Measurements from ENCODE around the gene CHAF1A. TPM values are rescaled to one million over a fixed set of nuclear protein-coding genes. Genes with fewer than 3 reads are reported as not detected.

Gene CHAF1A
- total and polyA plus RNA-seq, 4 donors, result 5.2 to 9.3 (median 6.7) TPM

GRCh38 chr19:4409123-4409933 lies 6.9 kb downstream of the CHAF1A start:
- H3K4me3 ChIP-seq (ENCODE audit: low read length in 2 of 2), result no peak overlapping the region
- H3K27me3 ChIP-seq (ENCODE audit: control insufficient read depth in 1 of 2, insufficient read depth in 2 of 2, low read length in 1 of 2), result no peaks in the 10 kb centered on the region
- DNase-seq, result no peak
- no peaks in the 10 kb centered on the region for H3K9me3 ChIP-seq (ENCODE audit: control insufficient read depth, low read length)
- 89 to 90% methylated on average over 23 of the region's 23 CpGs for WGBS, 2 donors
- intact Hi-C loops (cut with DNase I), result no loop called here
- ATAC-seq (ENCODE audit: low FRiP score), result no peak
- H3K4me1 ChIP-seq (ENCODE audit: control insufficient read depth in 1 of 2, insufficient read depth in 2 of 2, low read length in 2 of 2), result no peaks in the 10 kb centered on the region
- no peak overlapping the region for H3K27ac ChIP-seq (ENCODE audit: low read depth in 1 of 2, low read length in 2 of 2)
- no peaks in the 10 kb centered on the region for H3K36me3 ChIP-seq (ENCODE audit: control insufficient read depth in 1 of 2, insufficient read depth in 2 of 2, low read length in 1 of 2)

GRCh38 chr19:4413588-4413987 lies 11.1 kb downstream of the CHAF1A start:
- no peaks in the 10 kb centered on the region for H3K27me3 ChIP-seq (ENCODE audit: control insufficient read depth in 1 of 2, insufficient read depth in 2 of 2, low read length in 1 of 2)
- no peak overlapping the region for H3K4me3 ChIP-seq (ENCODE audit: low read length in 2 of 2)
- no peaks in the 10 kb centered on the region for H3K9me3 ChIP-seq (ENCODE audit: control insufficient read depth, low read length)
- WGBS, 2 donors, result 95 to 96% methylated on average over 3 of the region's 3 CpGs
- H3K4me1 ChIP-seq (ENCODE audit: control insufficient read depth in 1 of 2, insufficient read depth in 2 of 2, low read length in 2 of 2), result no peaks in the 10 kb centered on the region
- ATAC-seq (ENCODE audit: low FRiP score) (no peak), DNase-seq (no peak)
- intact Hi-C loops (cut with DNase I), result no loop called here
- no peaks in the 10 kb centered on the region for H3K36me3 ChIP-seq (ENCODE audit: control insufficient read depth in 1 of 2, insufficient read depth in 2 of 2, low read length in 1 of 2)
- H3K27ac ChIP-seq (ENCODE audit: low read depth in 1 of 2, low read length in 2 of 2), result no peak overlapping the region

- H3K9me3 ChIP-seq (ENCODE audit: control insufficient read depth, low read length), result no peaks in the 10 kb centered on the region
- ATAC-seq (ENCODE audit: low FRiP score) (no peak), DNase-seq (no peak)
- H3K4me1 ChIP-seq (ENCODE audit: control insufficient read depth in 1 of 2, insufficient read depth in 2 of 2, low read length in 2 of 2), result no peaks in the 10 kb centered on the region
- no peak overlapping the region for H3K27ac ChIP-seq (ENCODE audit: low read depth in 1 of 2, low read length in 2 of 2)
- no peak overlapping the region for H3K4me3 ChIP-seq (ENCODE audit: low read length in 2 of 2)
- no peaks in the 10 kb centered on the region for H3K27me3 ChIP-seq (ENCODE audit: control insufficient read depth in 1 of 2, insufficient read depth in 2 of 2, low read length in 1 of 2)
- no peaks in the 10 kb centered on the region for H3K36me3 ChIP-seq (ENCODE audit: control insufficient read depth in 1 of 2, insufficient read depth in 2 of 2, low read length in 1 of 2)
- intact Hi-C loops (cut with DNase I), result no loop called here
- WGBS, 2 donors, result 86 to 89% methylated on average over 7 of the region's 7 CpGs
Measured at GRCh38 chr19:4414144-4414799, 11.8 kb downstream of the CHAF1A start.

GRCh38 chr19:4414800-4415321 lies 12.4 kb downstream of the CHAF1A start:
- intact Hi-C loops (cut with DNase I), result no loop called here
- DNase-seq (no peak), ATAC-seq (ENCODE audit: low FRiP score) (no peak)
- Histone ChIP-seq H3K27ac (ENCODE audit: low read depth in 1 of 2, low read length in 2 of 2) (no peak overlapping the region), H3K9me3 (ENCODE audit: control insufficient read depth, low read length) (no peaks in the 10 kb centered on the region), H3K27me3 (ENCODE audit: control insufficient read depth in 1 of 2, insufficient read depth in 2 of 2, low read length in 1 of 2) (no peaks in the 10 kb centered on the region), H3K4me1 (ENCODE audit: control insufficient read depth in 1 of 2, insufficient read depth in 2 of 2, low read length in 2 of 2) (no peaks in the 10 kb centered on the region), H3K4me3 (ENCODE audit: low read length in 2 of 2) (no peak overlapping the region), H3K36me3 (ENCODE audit: control insufficient read depth in 1 of 2, insufficient read depth in 2 of 2, low read length in 1 of 2) (no peaks in the 10 kb centered on the region)
- 8 to 9% methylated on average over 9 of the region's 9 CpGs for WGBS, 2 donors

- intact Hi-C loops (cut with DNase I), result no loop called here
- H3K4me1 ChIP-seq (ENCODE audit: control insufficient read depth in 1 of 2, insufficient read depth in 2 of 2, low read length in 2 of 2), result no peaks in the 10 kb centered on the region
- ATAC-seq (ENCODE audit: low FRiP score) (no peak), DNase-seq (no peak)
- WGBS, 2 donors, result 6 to 9% methylated on average over 10 of the region's 10 CpGs
- H3K36me3 ChIP-seq (ENCODE audit: control insufficient read depth in 1 of 2, insufficient read depth in 2 of 2, low read length in 1 of 2), result no peaks in the 10 kb centered on the region
- H3K9me3 ChIP-seq (ENCODE audit: control insufficient read depth, low read length), result no peaks in the 10 kb centered on the region
- no peak overlapping the region for H3K27ac ChIP-seq (ENCODE audit: low read depth in 1 of 2, low read length in 2 of 2)
- no peak overlapping the region for H3K4me3 ChIP-seq (ENCODE audit: low read length in 2 of 2)
- no peaks in the 10 kb centered on the region for H3K27me3 ChIP-seq (ENCODE audit: control insufficient read depth in 1 of 2, insufficient read depth in 2 of 2, low read length in 1 of 2)
Measured at GRCh38 chr19:4415352-4415751, 12.9 kb downstream of the CHAF1A start.

GRCh38 chr19:4416268-4416667 lies 13.8 kb downstream of the CHAF1A start:
- H3K9me3 ChIP-seq (ENCODE audit: control insufficient read depth, low read length), result no peaks in the 10 kb centered on the region
- no peaks in the 10 kb centered on the region for H3K27me3 ChIP-seq (ENCODE audit: control insufficient read depth in 1 of 2, insufficient read depth in 2 of 2, low read length in 1 of 2)
- H3K36me3 ChIP-seq (ENCODE audit: control insufficient read depth in 1 of 2, insufficient read depth in 2 of 2, low read length in 1 of 2), result no peaks in the 10 kb centered on the region
- ATAC-seq (ENCODE audit: low FRiP score) (no peak), DNase-seq (no peak)
- H3K4me1 ChIP-seq (ENCODE audit: control insufficient read depth in 1 of 2, insufficient read depth in 2 of 2, low read length in 2 of 2), result no peaks in the 10 kb centered on the region
- H3K4me3 ChIP-seq (ENCODE audit: low read length in 2 of 2), result no peak overlapping the region
- intact Hi-C loops (cut with DNase I), result no loop called here
- H3K27ac ChIP-seq (ENCODE audit: low read depth in 1 of 2, low read length in 2 of 2), result no peak overlapping the region
- 92 to 94% methylated on average over 9 of the region's 9 CpGs for WGBS, 2 donors

GRCh38 chr19:4423416-4424126 lies 21.1 kb downstream of the CHAF1A start:
- 95 to 96% methylated on average over 16 of the region's 16 CpGs for WGBS, 2 donors
- intact Hi-C loops (cut with DNase I), result no loop called here
- no peak overlapping the region for H3K27ac ChIP-seq (ENCODE audit: low read depth in 1 of 2, low read length in 2 of 2)
- no peak for DNase-seq
- no peak for ATAC-seq (ENCODE audit: low FRiP score)
- no peaks in the 10 kb centered on the region for H3K4me1 ChIP-seq (ENCODE audit: control insufficient read depth in 1 of 2, insufficient read depth in 2 of 2, low read length in 2 of 2)
- no peak overlapping the region for H3K4me3 ChIP-seq (ENCODE audit: low read length in 2 of 2)
- H3K36me3 ChIP-seq (ENCODE audit: control insufficient read depth in 1 of 2, insufficient read depth in 2 of 2, low read length in 1 of 2), result no peaks in the 10 kb centered on the region
- H3K27me3 ChIP-seq (ENCODE audit: control insufficient read depth in 1 of 2, insufficient read depth in 2 of 2, low read length in 1 of 2), result no peaks in the 10 kb centered on the region
- no peaks in the 10 kb centered on the region for H3K9me3 ChIP-seq (ENCODE audit: control insufficient read depth, low read length)

- ATAC-seq (ENCODE audit: low FRiP score), result no peak
- WGBS, 2 donors, result 92 to 95% methylated on average over 6 of the region's 6 CpGs
- H3K9me3 ChIP-seq (ENCODE audit: control insufficient read depth, low read length), result no peaks in the 10 kb centered on the region
- H3K27ac ChIP-seq (ENCODE audit: low read depth in 1 of 2, low read length in 2 of 2), result no peak overlapping the region
- intact Hi-C loops (cut with DNase I), result no loop called here
- H3K4me3 ChIP-seq (ENCODE audit: low read length in 2 of 2), result no peak overlapping the region
- H3K27me3 ChIP-seq (ENCODE audit: control insufficient read depth in 1 of 2, insufficient read depth in 2 of 2, low read length in 1 of 2), result no peaks in the 10 kb centered on the region
- no peaks in the 10 kb centered on the region for H3K4me1 ChIP-seq (ENCODE audit: control insufficient read depth in 1 of 2, insufficient read depth in 2 of 2, low read length in 2 of 2)
- DNase-seq, result no peak
- no peaks in the 10 kb centered on the region for H3K36me3 ChIP-seq (ENCODE audit: control insufficient read depth in 1 of 2, insufficient read depth in 2 of 2, low read length in 1 of 2)
Measured at GRCh38 chr19:4425537-4425936, 23.1 kb downstream of the CHAF1A start.

Data from aorta (tissue), 5 donors.